Stomach (tissue), 4 donors: ENCODE results near the gene SUV39H2.

ENCODE experiments used
- EP300 ChIP-seq: sonication (generic); formaldehyde crosslinking; IDR thresholded peaks from one replicate; pipeline ENCODE4 v1.6.1; 2017; ENCODE audit warnings: antibody characterized with exemption
- POLR2A ChIP-seq, 4 donors: fragments of 450-650 bp; IDR thresholded peaks; one replicate each; pipeline ENCODE4 v1.6.1; 2016; ENCODE audit warnings: antibody characterized with exemption in 4 of 4, control low read depth in 2 of 4, mild to moderate bottlenecking in 1 of 4, moderate library complexity in 1 of 4

- TF ChIP-seq EP300 = no peak
- TF ChIP-seq POLR2A (IDR thresholded peaks at IDR 0.05) = no peak
Measured at GRCh38 chr10:14924013-14924412, 45.3 kb downstream of the SUV39H2 start.
